HG03066 (cell line): Measurements from ENCODE around the gene RAD51D.
"Not testable (repeated sequence)": the region's sequence is repeated elsewhere in the genome, so short reads cannot be mapped to it uniquely, and the experiment has no call there.

Experiments used
- ATAC-seq: cut with Tn5 transposase; IDR thresholded peaks from one replicate; pipeline ENCODE4 v1.9.1; 2021; ENCODE audit warnings: low read depth; ENCODE audit not compliant: unreplicated experiment

The RAD51D gene

GRCh38 chr17:35073183-35073790, 46.4 kb downstream of the RAD51D start:
- ATAC-seq: no peak

DNA sequence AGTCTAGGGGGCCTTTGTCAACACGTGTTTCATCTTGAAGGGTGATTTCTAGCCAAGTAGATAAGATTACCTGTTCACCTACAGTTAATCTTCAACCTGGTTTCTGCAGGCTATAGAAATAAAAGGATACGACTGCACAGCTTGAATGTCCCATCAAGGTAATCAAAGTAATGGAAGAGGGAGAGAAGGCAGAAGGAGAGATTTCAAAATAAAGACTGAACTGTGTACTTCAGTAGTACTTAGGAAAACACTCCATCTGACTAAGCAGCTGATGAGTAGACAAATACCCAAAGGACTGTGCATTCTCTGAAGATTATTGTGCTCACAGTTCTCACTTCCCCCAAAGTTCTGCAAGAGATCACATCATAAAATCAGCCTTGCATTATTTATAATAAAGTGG, 50.3 kb downstream of the RAD51D start:
- no peak for ATAC-seq

DNA sequence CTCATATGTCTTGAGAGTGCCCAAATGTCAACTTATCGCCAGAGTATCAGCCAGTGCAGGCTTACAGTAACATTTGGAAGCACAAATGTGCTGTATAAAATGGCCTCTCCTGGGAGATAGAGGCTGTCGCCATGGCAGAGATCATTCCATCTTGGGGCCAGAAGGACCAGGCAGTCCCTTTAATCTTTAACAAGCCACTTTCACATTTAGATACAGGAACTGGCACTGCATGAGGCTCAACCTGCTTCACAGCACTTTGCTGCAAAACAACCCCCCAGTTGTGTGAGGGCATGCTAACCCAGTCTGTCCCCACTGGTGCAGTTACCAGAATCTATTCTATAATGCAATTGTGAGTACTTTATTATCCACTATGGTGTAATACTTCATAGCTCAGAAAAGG, 51.4 kb downstream of the RAD51D start:
- ATAC-seq: no peak

DNA sequence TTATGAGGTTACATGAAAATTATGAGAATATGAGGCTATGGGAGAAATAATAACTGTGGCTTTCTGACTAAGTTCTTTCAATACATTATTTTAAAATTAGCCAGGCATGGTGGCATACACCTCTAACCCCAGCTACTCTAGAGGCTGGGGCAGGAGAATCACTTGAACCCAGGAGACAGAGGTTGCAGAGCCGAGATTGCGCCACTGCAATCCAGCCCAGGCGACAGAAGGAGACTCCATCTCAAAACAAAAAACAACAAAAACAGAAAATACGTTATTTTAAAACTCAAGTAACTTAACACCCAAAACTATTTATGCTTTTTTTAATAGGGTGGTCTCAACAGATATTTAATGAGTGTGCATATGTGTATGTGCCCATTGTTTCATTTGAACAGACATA, 53.8 kb downstream of the RAD51D start:
- ATAC-seq: no peak

GRCh38 chr17:35064516-35065215, 55.0 kb downstream of the RAD51D start:
- ATAC-seq: no peak

DNA sequence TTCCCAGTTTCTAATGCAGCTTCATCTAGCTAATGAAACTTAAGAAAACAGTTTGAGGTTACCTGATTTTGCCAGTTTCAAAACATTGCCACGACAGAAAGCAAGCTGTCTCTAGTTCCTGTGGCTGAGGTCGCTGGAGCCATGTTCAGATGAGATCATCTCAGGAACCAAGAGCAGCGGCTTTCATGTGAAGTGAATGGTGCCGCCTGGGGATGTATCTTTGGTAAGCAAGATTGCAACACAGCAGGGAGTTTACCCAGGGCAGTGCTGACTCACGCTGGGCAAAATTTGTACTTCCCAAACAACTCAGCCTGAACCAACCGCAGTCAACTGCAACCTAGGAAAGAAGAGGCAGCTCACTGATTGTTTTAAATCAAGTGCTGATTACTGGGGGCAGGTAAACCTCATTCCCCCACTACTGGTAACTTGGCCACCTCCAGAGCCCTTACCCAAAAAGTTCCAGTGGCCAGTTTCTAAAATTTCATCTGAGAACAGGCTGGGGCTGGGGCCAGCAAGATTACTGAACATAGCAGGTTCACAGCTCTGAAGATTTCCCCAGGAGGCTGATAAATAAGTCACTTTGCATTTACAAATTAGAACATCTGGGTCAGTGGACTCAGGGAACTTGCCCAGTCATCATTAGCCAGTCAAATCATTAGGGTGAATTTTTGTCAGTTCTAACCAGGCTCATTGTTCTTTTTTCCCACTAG, 56.0 kb downstream of the RAD51D start, which contains the start of gene RFFL:
RFFL (minus strand) TSS at position 194 of the 710 bp plus-strand sequence. CDS start 37,154 bp downstream, outside the sequence.
- peak; percentile 91 for ATAC-seq

GRCh38 chr17:35062308-35062707, 57.4 kb downstream of the RAD51D start:
- no peak for ATAC-seq

- no peak for ATAC-seq
These were observed 62.2 kb downstream of the RAD51D start for GRCh38 chr17:35057332-35057915.

- no peak for ATAC-seq
These were observed 63.6 kb downstream of the RAD51D start for GRCh38 chr17:35056013-35056412.

DNA sequence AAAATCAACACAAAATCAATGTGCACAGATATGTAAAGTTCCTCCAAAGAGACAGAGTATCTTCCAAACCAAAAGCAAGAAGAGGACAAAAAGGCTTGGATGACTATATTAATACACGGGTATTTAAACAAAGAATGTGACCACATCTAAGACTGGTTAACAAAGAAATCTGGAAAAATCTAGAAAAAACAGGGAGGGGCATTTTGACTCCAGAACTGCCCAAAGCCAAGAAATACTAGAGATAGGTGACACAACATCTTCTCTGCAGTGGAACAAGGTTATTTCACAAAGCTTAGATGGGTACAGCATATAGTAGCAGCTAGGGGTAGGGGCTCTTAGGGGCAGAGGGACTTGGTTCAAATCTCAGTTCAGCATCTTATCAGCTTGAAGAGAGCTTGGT, 66.5 kb downstream of the RAD51D start:
- ATAC-seq: no peak

- no peak for ATAC-seq
These were observed 66.9 kb downstream of the RAD51D start for GRCh38 chr17:35052780-35053179.

DNA sequence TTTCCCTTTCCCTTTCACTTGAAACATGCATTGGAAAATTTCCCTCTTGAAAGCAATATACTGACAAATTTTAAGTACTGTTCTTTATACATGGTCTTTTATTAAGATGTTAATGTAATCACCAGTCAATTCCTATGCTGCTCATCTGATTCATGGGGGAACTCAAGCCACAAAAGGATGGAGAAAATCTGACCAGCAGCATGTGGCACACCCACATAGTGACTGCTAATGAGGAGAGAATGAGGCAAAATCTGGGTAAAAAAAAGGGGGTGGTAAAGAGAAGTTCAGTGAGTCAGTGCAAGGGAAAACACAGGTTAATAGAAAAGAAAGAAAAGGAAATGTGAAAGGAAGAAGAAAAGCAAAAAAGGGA, 67.4 kb downstream of the RAD51D start:
- ATAC-seq: no peak

GRCh38 chr17:35051579-35052240, 68.0 kb downstream of the RAD51D start:
- no peak for ATAC-seq

DNA sequence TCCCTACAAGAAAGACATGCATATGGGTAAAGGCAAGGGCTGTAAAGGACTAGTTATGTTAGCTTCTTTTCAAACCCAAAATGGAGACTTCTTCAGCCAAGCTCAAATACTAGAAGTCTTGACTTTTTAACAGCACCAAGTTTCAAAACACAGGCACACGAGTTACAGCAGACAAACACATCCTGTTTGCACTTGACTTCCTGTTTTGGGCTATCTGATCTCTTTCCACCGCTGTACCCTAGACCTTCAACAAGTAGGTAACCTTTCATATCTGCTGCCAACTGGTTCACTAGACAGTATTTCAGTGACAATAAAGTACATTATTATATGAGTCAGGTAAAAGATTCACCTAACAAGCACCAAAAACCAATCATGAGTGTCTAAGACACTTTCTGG, 68.5 kb downstream of the RAD51D start:
- no peak for ATAC-seq

DNA sequence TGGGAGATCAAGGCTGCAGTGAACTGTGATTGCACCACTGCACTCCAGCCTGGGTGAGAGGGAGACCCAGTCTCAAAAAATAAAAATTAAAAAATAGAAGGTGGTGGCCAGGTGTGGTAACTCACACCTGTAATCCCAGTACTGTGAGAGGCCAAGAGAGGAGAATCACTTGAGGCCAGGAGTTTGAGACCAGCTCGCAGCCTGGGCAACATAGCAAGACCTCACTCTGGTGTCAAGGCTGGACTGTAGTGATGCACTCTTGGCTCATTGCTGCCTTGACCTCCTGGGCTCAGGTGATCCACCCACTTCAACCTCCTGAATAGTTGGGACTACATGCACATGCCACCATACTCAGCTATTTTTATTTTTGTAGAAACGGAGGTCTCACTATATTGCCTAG, 69.5 kb downstream of the RAD51D start:
- ATAC-seq: no peak

- no peak for ATAC-seq
These were observed 70.8 kb downstream of the RAD51D start for GRCh38 chr17:35048685-35049379.

DNA sequence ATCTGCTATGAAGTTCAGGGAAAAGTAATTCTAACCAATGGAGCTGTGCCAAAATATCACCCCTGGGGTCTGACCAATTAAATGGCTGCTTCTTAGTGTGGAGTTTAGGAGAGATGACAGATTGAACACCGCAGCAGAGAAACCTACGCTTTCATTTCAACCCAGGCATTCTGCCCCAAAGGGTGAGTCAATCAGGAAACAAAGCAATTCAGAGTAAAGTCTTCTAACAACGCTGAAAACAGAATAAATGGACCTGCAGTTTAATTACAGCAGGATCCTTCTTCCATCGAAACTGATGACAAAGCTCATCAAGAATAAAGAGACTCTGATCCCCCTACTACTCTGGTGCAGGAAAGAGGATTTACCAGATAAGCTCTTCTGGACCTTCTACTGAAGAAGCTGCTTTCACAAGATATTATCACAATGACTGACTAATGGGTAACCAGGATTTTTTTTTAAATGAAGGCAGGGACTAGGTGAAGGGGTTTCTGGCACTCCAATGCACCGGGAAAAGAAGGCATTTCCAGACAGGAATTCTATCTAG, 72.8 kb downstream of the RAD51D start:
- no peak for ATAC-seq

GRCh38 chr17:35046245-35046644, 73.4 kb downstream of the RAD51D start:
- no peak for ATAC-seq

DNA sequence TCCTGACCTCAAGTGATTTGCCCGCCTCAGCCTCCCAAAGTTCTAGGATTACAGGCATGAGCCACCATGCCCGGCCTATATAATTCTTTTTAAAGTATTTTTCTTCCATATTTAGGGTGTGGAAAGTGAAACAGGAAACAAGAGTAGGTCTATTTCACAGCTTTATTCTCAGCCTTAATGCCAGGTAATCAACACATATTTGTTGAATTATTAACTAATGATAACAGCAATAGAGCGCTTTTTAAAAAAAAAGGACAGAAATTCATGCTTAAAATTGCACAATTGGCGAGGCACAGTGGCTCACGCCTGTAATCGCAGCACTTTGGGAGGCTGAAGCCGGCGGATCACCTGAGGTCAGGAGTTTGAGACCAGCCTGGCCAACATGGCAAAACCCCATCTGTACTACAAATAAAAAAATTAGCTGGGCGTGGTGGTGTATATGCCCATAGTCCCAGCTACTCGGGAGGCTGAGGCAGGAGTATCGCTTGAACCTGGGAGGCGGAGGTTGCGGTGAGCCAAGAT, 74.1 kb downstream of the RAD51D start:
- not testable (repeated sequence) for ATAC-seq

- no peak for ATAC-seq
These were observed 75.5 kb downstream of the RAD51D start for GRCh38 chr17:35044181-35044580.
